Stimulated activated CD8-positive, alpha-beta memory T cell treated with anti-CD3 and anti-CD28 coated beads, Interleukin-12 subunit alpha, Interleukin-12 subunit beta, amount 100 ng/mL, for 24 hours (primary cell): Measurements from ENCODE around the gene SPOCK2.
"Not testable (repeated sequence)": the region's sequence is repeated elsewhere in the genome, so short reads cannot be mapped to it uniquely, and the experiment has no call there.

Experiments used
- DNase-seq: peaks from one replicate; pipeline ENCODE4 v3.0.0-alpha.2; 2020; ENCODE audit errors: extremely low read depth

SPOCK2 gene

GRCh38 chr10:72108830-72109635, 20.7 kb upstream of the SPOCK2 start:
- no peak for DNase-seq

DNA sequence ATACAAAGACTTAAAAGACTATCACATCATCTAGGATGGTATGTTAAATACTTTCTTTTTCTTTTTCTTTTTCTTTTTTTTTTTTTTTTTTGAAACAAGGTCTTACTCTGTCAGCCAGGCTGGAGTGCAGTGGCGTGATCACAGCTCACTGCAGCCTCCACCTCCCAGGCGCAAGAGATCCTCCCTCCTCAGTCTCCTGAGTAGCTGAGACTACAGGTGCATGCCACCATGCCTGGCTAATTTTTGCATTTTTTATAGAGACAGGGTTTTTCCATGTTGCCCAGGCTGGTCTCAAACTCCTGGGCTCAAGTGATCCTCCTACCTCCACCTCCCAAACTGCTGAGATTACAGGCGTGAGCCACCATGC, 19.6 kb upstream of the SPOCK2 start:
- not testable (repeated sequence) for DNase-seq

GRCh38 chr10:72107325-72108003, 19.1 kb upstream of the SPOCK2 start:
- no peak for DNase-seq

GRCh38 chr10:72106896-72107295, 18.5 kb upstream of the SPOCK2 start:
- no peak for DNase-seq

- DNase-seq, result no peak
Measured at GRCh38 chr10:72106154-72106849, 18.0 kb upstream of the SPOCK2 start.

- no peak for DNase-seq
Measured at GRCh38 chr10:72105710-72106109, 17.4 kb upstream of the SPOCK2 start.

- DNase-seq, result no peak
Measured at GRCh38 chr10:72105098-72105475, 16.7 kb upstream of the SPOCK2 start.

GRCh38 chr10:72104472-72105097, 16.2 kb upstream of the SPOCK2 start:
- no peak for DNase-seq

- DNase-seq, result no peak
Measured at GRCh38 chr10:72099600-72099921, 11.2 kb upstream of the SPOCK2 start.

GRCh38 chr10:72098836-72099599, 10.7 kb upstream of the SPOCK2 start:
- DNase-seq, result no peak

- no peak for DNase-seq
Measured at GRCh38 chr10:72098301-72098835, 10.0 kb upstream of the SPOCK2 start.

DNA sequence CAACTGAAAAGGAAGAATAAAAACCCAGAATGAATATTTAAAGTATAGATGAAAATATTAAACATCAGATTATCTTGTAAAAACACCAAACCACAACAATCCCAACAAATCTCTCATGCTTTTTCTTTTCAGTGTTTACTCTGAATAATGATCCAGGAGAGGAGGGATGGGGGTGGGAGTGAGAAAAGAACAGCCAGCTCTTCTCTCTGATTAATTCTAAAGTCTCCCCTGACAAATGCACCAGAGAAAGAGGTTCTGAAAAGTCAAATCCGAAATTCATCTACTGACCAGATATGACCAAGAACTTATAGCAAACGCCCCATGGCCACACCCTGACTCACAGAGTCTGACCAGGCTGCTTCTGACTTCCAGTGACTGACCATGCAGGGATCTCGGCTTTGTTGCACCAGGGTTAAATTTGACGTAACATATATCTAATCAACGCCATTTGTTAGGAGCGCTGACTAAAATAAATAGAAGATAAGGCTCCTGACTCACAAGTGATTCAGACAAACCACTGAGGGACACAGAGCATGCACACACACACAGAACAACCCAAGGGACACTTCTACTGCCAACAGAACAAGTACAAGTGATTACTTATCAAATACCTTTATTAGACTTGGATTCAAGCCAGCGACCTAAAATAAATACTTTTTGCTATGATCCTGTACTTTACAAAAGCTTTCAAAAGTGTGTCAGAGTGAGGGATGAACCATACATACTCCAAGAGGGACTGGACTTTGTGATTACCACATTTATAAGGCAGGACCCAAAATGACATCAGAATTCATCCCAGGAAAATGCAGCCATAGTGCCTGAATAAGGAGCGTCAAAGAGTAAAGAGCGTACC, 9.3 kb upstream of the SPOCK2 start:
- DNase-seq, result no peak

DNA sequence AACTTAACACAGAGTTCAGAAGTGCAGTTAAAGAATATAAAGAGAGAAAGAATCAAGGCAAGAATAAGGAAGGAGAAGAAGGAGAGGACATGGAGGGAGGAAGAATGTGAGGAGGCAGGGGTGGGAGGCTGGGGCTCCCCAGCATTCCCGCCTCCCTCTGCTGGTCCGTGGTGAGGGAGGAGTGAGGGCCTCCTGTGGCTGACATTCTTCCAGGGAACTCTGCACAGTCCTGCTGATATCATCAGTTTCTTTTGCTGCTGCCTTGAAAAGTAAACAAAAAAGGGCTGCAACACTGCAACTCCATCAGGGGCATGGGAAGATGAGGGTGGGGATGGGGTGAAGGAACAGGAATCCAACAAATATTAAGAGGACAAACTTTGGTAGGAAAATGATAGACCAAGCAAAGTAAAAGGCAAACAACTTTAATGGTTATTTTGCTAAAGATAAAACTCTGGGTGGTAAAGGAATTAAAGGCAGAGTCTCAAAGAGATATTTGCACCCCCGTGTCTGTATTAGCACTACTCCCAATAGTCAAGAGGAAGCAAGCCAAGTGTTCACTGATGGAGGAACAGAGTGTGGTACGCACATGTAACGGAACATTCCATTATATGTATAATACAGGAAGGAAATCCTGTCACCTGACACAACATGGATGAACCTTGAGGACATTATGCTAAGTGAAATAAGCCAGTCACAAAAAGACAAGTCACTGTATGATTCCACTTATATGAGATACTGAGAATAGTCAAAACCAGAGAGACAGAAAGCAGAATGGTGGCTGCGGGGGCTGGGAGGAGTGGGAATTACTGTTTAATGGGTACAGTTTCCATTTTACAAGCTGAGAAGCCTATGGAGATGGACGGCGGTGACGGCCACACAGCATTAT, 8.0 kb upstream of the SPOCK2 start:
- no peak for DNase-seq

GRCh38 chr10:72095195-72095594, 6.8 kb upstream of the SPOCK2 start:
- no peak for DNase-seq

- no peak for DNase-seq
Measured at GRCh38 chr10:72094574-72094973, 6.2 kb upstream of the SPOCK2 start.

- no peak for DNase-seq
Measured at GRCh38 chr10:72093450-72093849, 5.1 kb upstream of the SPOCK2 start.

DNA sequence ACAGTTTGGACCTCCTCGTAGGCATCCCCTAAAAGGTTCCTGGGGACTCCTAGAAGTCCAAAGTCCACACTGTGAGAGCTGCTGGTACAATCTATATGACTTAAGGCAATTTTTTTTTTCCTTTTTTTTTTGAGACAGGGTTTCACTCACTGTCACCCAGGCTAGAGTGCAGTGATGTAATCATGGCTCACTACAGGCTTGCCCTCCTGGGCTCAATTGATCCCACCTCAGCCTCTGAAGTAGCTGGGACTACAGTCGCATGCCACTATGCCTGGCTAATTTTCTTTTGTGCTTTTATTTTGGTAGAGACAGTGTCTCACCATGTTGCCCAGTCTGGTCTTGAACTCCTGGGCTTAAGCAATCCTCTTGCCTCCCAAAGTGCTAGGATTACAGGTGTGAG, 4.6 kb upstream of the SPOCK2 start:
- no peak for DNase-seq

DNA sequence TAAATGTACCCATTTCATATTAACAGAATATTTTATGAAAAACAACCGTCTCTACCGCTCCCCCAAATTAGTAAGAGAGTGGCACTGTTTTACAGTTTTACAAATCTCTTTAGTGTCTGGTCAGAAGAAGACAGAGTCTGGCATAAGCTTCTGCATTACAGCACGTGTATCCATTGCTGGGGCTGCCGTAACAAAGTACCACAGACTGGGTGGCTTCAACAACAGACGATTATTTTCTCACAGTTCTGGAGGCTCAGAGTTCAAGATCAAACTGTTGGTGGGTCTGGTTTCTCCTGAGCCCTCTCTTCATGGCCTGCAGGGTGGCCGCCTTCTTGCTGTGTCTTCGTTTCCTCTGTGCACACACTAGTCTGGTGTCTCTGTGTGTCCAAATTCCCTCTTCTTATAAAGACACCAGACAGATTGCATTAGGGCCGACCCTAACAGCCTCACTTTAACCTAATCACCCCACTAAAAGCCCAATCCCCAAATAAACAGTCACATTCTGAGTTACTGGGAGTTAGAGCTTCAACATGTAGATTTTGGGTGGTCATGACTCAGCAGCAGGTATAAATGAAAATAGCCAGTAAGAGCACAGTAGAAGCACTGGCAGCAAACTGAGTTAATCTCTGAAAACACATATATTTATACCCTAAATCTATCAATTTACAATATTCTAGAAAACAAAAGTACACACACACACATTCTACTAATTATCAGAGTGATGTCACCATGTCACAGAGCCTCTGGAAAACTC, 4.0 kb upstream of the SPOCK2 start:
- no peak for DNase-seq

- no peak for DNase-seq
Measured at GRCh38 chr10:72090326-72090725, 2.0 kb upstream of the SPOCK2 start.
